ENCODE measurements around the gene CD300A. TPM values are rescaled to one million over a fixed set of nuclear protein-coding genes. Genes with fewer than 3 reads are reported as not detected.

The CD300A gene
- polyA plus RNA-seq, 3 donors, result 0.87 to 1.3 (median 1.1) TPM

- no peak for DNase-seq (ENCODE audit: low read depth in 3 of 3, low spot score in 2 of 3)
Measured at GRCh38 chr17:74439691-74440567, 26.5 kb upstream of the CD300A start.

GRCh38 chr17:74441537-74441936 lies 24.9 kb upstream of the CD300A start:
- no peak for DNase-seq (ENCODE audit: low read depth in 3 of 3, low spot score in 2 of 3)

DNA sequence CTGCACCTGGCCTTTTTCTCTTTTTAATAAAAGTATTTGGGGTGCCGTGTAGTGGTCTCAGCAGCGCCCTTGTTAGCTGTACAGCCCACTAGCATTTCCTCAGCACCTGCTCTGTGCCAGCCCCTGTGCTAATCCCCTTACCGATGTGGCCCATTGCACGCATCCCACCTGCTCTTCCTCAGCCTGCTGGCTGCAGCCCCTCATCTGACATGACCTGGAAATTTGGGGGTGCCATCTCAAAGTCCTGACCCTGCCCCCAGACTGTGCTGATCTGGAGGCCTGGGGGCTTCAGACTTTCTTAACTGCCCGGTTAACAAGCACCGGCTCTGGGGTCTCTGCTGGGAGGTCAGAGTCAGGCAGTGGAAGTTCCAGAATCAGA lies 24.2 kb upstream of the CD300A start:
- no peak for DNase-seq (ENCODE audit: low read depth in 3 of 3, low spot score in 2 of 3)

- DNase-seq (ENCODE audit: low read depth in 3 of 3, low spot score in 2 of 3), result no peak
Measured at GRCh38 chr17:74442670-74443515, 23.5 kb upstream of the CD300A start.

GRCh38 chr17:74443516-74444296 lies 22.7 kb upstream of the CD300A start:
- no peak for DNase-seq (ENCODE audit: low read depth in 3 of 3, low spot score in 2 of 3)

- DNase-seq (ENCODE audit: low read depth in 3 of 3, low spot score in 2 of 3), result no peak
Measured at GRCh38 chr17:74444406-74444805, 22.0 kb upstream of the CD300A start.

DNA sequence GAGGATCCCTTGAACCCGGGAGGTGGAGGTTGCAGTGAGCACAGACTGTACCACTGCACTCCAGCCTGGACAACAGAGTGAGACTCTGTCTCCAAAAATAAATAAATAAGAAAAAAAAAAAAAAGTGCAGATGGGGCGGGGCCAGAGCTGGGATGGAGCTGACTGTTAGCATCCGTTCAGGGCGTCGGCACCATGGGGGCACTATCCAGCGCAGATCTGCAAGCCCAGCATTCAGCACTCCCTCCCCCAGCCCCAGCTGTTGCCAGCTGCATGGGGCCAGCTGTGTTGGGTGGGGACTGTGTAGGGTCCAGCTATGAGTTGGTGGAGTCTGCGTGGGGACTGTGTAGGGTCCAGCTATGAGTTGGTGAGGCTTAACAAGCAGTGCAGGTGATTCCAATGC lies 21.3 kb upstream of the CD300A start:
- DNase-seq (ENCODE audit: low read depth in 3 of 3, low spot score in 2 of 3), result no peak

DNA sequence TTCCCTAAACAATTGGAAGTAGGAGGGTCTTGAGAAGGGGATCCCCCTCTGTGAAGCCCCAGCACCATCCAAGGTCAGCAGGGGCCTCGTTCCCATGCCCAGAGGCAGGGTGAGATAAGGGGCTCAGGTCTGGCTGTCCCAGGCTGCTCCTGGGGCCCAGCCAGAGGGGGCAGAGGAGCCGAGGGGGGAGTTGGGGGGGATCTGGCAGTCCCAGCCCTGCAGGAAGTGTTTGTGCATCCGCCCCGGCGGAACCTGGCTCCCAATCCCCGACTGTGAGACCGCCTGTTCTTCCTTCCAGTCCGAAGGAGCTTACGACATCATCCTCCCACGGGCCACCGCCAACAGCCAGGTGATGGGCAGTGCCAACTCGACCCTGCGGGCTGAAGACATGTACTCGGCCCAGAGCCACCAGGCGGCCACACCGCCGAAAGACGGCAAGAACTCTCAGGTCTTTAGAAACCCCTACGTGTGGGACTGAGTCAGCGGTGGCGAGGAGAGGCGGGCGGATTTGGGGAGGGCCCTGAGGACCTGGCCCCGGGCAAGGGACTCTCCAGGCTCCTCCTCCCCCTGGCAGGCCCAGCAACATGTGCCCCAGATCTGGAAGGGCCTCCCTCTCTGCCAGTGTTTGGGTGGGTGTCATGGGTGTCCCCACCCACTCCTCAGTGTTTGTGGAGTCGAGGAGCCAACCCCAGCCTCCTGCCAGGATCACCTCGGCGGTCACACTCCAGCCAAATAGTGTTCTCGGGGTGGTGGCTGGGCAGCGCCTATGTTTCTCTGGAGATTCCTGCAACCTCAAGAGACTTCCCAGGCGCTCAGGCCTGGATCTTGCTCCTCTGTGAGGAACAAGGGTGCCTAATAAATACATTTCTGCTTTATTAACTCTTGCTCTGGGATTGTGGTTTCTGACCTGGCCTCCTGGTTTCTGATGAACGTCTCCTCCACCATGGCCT lies 19.6 kb upstream of the CD300A start:
- DNase-seq (ENCODE audit: low read depth in 3 of 3, low spot score in 2 of 3), result no peak

- DNase-seq (ENCODE audit: low read depth in 3 of 3, low spot score in 2 of 3), result no peak
Measured at GRCh38 chr17:74447628-74448159, 18.7 kb upstream of the CD300A start.

DNA sequence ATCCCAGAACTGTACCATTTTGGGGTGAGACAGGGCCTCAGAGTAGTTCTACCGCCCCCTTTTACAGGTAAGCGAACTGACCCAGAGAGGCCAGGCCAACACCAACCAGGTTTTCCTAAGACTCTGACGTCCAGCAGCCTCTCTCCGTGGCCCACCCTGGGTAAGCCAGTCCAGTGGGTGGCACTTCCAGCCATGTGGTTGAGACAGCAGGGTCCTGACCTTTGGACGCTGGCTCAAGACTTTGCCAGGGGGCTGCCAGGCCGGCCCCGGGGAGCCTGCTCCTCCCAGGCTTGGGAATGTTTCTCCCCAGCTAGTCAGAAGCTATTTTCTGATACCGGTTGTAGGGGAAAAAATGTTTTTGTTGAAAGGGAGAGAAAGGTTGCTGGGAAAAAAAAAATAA lies 17.7 kb upstream of the CD300A start:
- no peak for DNase-seq (ENCODE audit: low read depth in 3 of 3, low spot score in 2 of 3)

GRCh38 chr17:74449306-74449705 lies 17.1 kb upstream of the CD300A start:
- no peak for DNase-seq (ENCODE audit: low read depth in 3 of 3, low spot score in 2 of 3)

- DNase-seq (ENCODE audit: low read depth in 3 of 3, low spot score in 2 of 3), result no peak
Measured at GRCh38 chr17:74449773-74450172, 16.7 kb upstream of the CD300A start.

DNA sequence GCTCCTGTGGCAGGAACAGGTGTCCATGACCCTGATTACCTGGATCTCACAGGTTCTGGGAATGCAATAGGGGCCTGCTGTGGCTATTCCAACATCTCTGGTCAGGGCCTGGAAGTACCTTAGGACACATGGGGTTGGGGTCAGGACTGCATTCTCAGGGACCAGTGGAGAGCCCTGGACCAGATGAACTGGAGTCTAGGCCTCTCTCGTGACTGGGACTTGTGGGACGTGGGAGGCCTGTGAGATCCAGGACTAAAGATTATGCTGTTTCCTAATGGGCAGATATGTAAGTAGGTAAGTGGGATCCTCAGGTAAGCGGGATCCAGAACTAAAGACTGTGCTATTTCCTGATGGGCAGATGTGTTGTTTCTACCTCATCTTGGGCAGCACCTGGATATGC lies 16.2 kb upstream of the CD300A start:
- no peak for DNase-seq (ENCODE audit: low read depth in 3 of 3, low spot score in 2 of 3)

GRCh38 chr17:74450925-74451403 lies 15.5 kb upstream of the CD300A start:
- no peak for DNase-seq (ENCODE audit: low read depth in 3 of 3, low spot score in 2 of 3)

GRCh38 chr17:74451557-74451956 lies 14.9 kb upstream of the CD300A start:
- no peak for DNase-seq (ENCODE audit: low read depth in 3 of 3, low spot score in 2 of 3)

GRCh38 chr17:74452033-74452840 lies 14.2 kb upstream of the CD300A start:
- no peak for DNase-seq (ENCODE audit: low read depth in 3 of 3, low spot score in 2 of 3)

GRCh38 chr17:74452841-74453661 lies 13.4 kb upstream of the CD300A start:
- no peak for DNase-seq (ENCODE audit: low read depth in 3 of 3, low spot score in 2 of 3)

GRCh38 chr17:74453665-74454196 lies 12.7 kb upstream of the CD300A start:
- DNase-seq (ENCODE audit: low read depth in 3 of 3, low spot score in 2 of 3), result no peak

All from right renal cortex interstitium (tissue), 3 donors.